DOHH2 (cell line): ENCODE results near the gene PITPNC1.
"Not testable (repeated sequence)": the region's sequence is repeated elsewhere in the genome, so short reads cannot be mapped to it uniquely, and the experiment has no call there.

Source experiments
- EZH2phosphoT487 ChIP-seq: fragments of 200-600 bp; sonication (generic); IDR thresholded peaks from 2 replicates; pipeline ENCODE4 v1.6.1; 2017; ENCODE audit warnings: borderline replicate concordance, mild to moderate bottlenecking, antibody characterized with exemption, low read length, moderate library complexity, mixed read lengths
- TF ChIP-seq, protein P1 (sequence below): fragments of 200-600 bp; sonication (generic); IDR thresholded peaks from one replicate; pipeline ENCODE4 v1.5.1; 2014; ENCODE audit warnings: antibody characterized with exemption, mild to moderate bottlenecking, low read depth, low read length; ENCODE audit not compliant: poor library complexity, severe bottlenecking

DNA sequence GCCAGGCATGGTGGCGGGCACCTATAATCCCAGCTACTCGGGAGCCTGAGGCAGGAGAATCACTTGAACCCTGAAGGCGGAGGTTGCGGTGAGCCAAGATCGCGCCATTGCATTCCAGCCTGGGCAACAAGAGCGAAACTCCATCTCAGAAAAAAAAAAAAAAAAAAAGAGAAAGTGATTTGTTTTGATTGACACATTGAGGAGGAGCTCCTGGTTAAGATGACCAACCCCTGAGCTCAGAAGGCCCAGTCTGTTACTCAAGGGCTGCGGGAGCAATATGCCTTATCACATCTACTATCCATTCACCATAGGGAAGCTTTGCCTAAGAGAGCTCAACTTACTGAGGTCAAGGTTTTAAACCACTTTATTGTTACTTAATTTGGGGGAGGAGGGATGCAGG, 268.1 kb downstream of the PITPNC1 start:
- TF ChIP-seq, protein P1, sequence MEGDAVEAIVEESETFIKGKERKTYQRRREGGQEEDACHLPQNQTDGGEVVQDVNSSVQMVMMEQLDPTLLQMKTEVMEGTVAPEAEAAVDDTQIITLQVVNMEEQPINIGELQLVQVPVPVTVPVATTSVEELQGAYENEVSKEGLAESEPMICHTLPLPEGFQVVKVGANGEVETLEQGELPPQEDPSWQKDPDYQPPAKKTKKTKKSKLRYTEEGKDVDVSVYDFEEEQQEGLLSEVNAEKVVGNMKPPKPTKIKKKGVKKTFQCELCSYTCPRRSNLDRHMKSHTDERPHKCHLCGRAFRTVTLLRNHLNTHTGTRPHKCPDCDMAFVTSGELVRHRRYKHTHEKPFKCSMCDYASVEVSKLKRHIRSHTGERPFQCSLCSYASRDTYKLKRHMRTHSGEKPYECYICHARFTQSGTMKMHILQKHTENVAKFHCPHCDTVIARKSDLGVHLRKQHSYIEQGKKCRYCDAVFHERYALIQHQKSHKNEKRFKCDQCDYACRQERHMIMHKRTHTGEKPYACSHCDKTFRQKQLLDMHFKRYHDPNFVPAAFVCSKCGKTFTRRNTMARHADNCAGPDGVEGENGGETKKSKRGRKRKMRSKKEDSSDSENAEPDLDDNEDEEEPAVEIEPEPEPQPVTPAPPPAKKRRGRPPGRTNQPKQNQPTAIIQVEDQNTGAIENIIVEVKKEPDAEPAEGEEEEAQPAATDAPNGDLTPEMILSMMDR, result not testable (repeated sequence)
- not testable (repeated sequence) for TF ChIP-seq EZH2phosphoT487
